T-helper 17 cell (primary cell): ENCODE results near the gene DMXL1. TPM values are rescaled to one million over a fixed set of nuclear protein-coding genes. Genes with fewer than 3 reads are reported as not detected.
A peak's percentile ranks its signal among the peaks of the same experiment; 100 is the strongest.
"Not testable (repeated sequence)": the region's sequence is repeated elsewhere in the genome, so short reads cannot be mapped to it uniquely, and the experiment has no call there.

Experiments
- ATAC-seq: fragments of 150-1000 bp; cut with Tn5 transposase; 2 replicates; pipeline ENCODE4 v1.10.0; 2021; ENCODE audit warnings: mild to moderate bottlenecking, moderate library complexity
- DNase-seq, 3 donors: peaks; one replicate each; pipeline versions ENCODE4 v3.0.0 to v3.0.0-alpha.2; 2020 to 2021
- H3K9me3 ChIP-seq: one replicate; pipeline ENCODE4 v1.7.0; 2013; ENCODE audit warnings: low read length, mild to moderate bottlenecking; ENCODE audit not compliant: control insufficient read depth, poor library complexity, severe bottlenecking
- H3K27ac Mint-ChIP-seq: one replicate; pipeline ENCODE4 v1.8.0; 2022; ENCODE audit warnings: mild to moderate bottlenecking, moderate library complexity, mixed read lengths
- H3K27me3 Mint-ChIP-seq: one replicate; pipeline ENCODE4 v1.8.0; 2022; ENCODE audit warnings: mixed read lengths
- H3K36me3 Mint-ChIP-seq: one replicate; pipeline ENCODE4 v1.8.0; 2022; ENCODE audit warnings: low read depth, mixed read lengths
- H3K4me1 Mint-ChIP-seq: one replicate; pipeline ENCODE4 v1.8.0; 2022; ENCODE audit warnings: mild to moderate bottlenecking, mixed read lengths
- H3K4me3 Mint-ChIP-seq: one replicate; pipeline ENCODE4 v1.8.0; 2022; ENCODE audit warnings: mild to moderate bottlenecking, moderate library complexity, mixed read lengths
- total RNA-seq, 4 donors: library from RNA in 2 of 4; stranded (reverse) in 2 of 4; gene quantifications; one replicate each; pipeline ENCODE4 v1.2.3 and lab custom pipeline; 2022 to 2026

The DMXL1 gene
- total RNA-seq, 2 donors from 2014 or later = 28.9 to 38.3 TPM

GRCh38 chr5:119049824-119050449 is 20.9 kb upstream of the DMXL1 start:
- no peaks in the 10 kb centered on the region for H3K4me1 Mint-ChIP-seq
- H3K36me3 Mint-ChIP-seq = no peaks in the 10 kb centered on the region
- no peaks in the 10 kb centered on the region for H3K9me3 ChIP-seq
- no peak overlapping the region for H3K4me3 Mint-ChIP-seq
- no peak overlapping the region for H3K27ac Mint-ChIP-seq
- no peaks in the 10 kb centered on the region for H3K27me3 Mint-ChIP-seq
- no peak for ATAC-seq
- DNase-seq = no peak

GRCh38 chr5:119054101-119054500 is 16.8 kb upstream of the DMXL1 start:
- Mint-ChIP-seq H3K4me3 (no peak overlapping the region), H3K4me1 (no peaks in the 10 kb centered on the region), H3K36me3 (no peaks in the 10 kb centered on the region), H3K27ac (no peak overlapping the region), H3K27me3 (no peaks in the 10 kb centered on the region)
- DNase-seq = no peak
- ATAC-seq = no peak
- no peaks in the 10 kb centered on the region for H3K9me3 ChIP-seq

GRCh38 chr5:119055294-119055693 is 15.6 kb upstream of the DMXL1 start:
- Mint-ChIP-seq H3K4me3 (no peak overlapping the region), H3K27ac (no peak overlapping the region), H3K27me3 (no peaks in the 10 kb centered on the region), H3K36me3 (no peaks in the 10 kb centered on the region), H3K4me1 (no peaks in the 10 kb centered on the region)
- no peaks in the 10 kb centered on the region for H3K9me3 ChIP-seq
- no peak for ATAC-seq
- DNase-seq = no peak

GRCh38 chr5:119058979-119059529 is 11.8 kb upstream of the DMXL1 start:
- Mint-ChIP-seq H3K27ac (no peak overlapping the region), H3K4me1 (peaks cover 4% of the 10 kb centered on the region), H3K27me3 (no peaks in the 10 kb centered on the region), H3K4me3 (no peak overlapping the region), H3K36me3 (no peaks in the 10 kb centered on the region)
- DNase-seq (no peak), ATAC-seq (no peak)
- H3K9me3 ChIP-seq = no peaks in the 10 kb centered on the region

GRCh38 chr5:119059740-119060255 is 11.1 kb upstream of the DMXL1 start:
- DNase-seq (no peak), ATAC-seq (no peak)
- no peak overlapping the region for H3K27ac Mint-ChIP-seq
- no peaks in the 10 kb centered on the region for H3K9me3 ChIP-seq
- peaks cover 7% of the 10 kb centered on the region for H3K4me1 Mint-ChIP-seq
- H3K27me3 Mint-ChIP-seq = no peaks in the 10 kb centered on the region
- H3K4me3 Mint-ChIP-seq = no peak overlapping the region
- H3K36me3 Mint-ChIP-seq = no peaks in the 10 kb centered on the region

- no peaks in the 10 kb centered on the region for H3K36me3 Mint-ChIP-seq
- ATAC-seq = no peak
- no peak for DNase-seq
- H3K27ac Mint-ChIP-seq = peak overlapping the region; percentile 19
- no peak overlapping the region for H3K4me3 Mint-ChIP-seq
- peaks cover 7% of the 10 kb centered on the region for H3K4me1 Mint-ChIP-seq
- H3K9me3 ChIP-seq = no peaks in the 10 kb centered on the region
- no peaks in the 10 kb centered on the region for H3K27me3 Mint-ChIP-seq
Observed at GRCh38 chr5:119063579-119064379, 7.1 kb upstream of the DMXL1 start.

- H3K27me3 Mint-ChIP-seq = no peaks in the 10 kb centered on the region
- no peaks in the 10 kb centered on the region for H3K9me3 ChIP-seq
- H3K36me3 Mint-ChIP-seq = peaks cover 2% of the 10 kb centered on the region
- no peak overlapping the region for H3K27ac Mint-ChIP-seq
- no peak overlapping the region for H3K4me3 Mint-ChIP-seq
- ATAC-seq (no peak), DNase-seq (no peak)
- H3K4me1 Mint-ChIP-seq = peaks cover 13% of the 10 kb centered on the region
Observed at GRCh38 chr5:119067450-119067849, 3.4 kb upstream of the DMXL1 start.

- Mint-ChIP-seq H3K36me3 (peaks cover 5% of the 10 kb centered on the region), H3K4me1 (peaks cover 19% of the 10 kb centered on the region), H3K27ac (peak overlapping the region; percentile 99), H3K27me3 (no peaks in the 10 kb centered on the region), H3K4me3 (peak overlapping the region; percentile 99)
- ATAC-seq (no peak), DNase-seq (peak in 1 of 3 donors; percentile 64)
- no peaks in the 10 kb centered on the region for H3K9me3 ChIP-seq
Observed at GRCh38 chr5:119070578-119070827, 384 bp upstream of the DMXL1 start.

GRCh38 chr5:119071561-119071995 is 691 bp downstream of the DMXL1 start:
- H3K9me3 ChIP-seq = no peaks in the 10 kb centered on the region
- no peaks in the 10 kb centered on the region for H3K27me3 Mint-ChIP-seq
- H3K4me3 Mint-ChIP-seq = peak overlapping the region; percentile 99
- H3K36me3 Mint-ChIP-seq = peaks cover 5% of the 10 kb centered on the region
- H3K4me1 Mint-ChIP-seq = peaks cover 25% of the 10 kb centered on the region
- ATAC-seq = no peak
- H3K27ac Mint-ChIP-seq = peak overlapping the region; percentile 99
- no peak for DNase-seq

GRCh38 chr5:119072496-119072895 is 1.6 kb downstream of the DMXL1 start:
- H3K4me3 Mint-ChIP-seq = peak overlapping the region; percentile 59
- H3K27ac Mint-ChIP-seq = no peak overlapping the region
- ATAC-seq (no peak), DNase-seq (no peak)
- H3K27me3 Mint-ChIP-seq = no peaks in the 10 kb centered on the region
- H3K4me1 Mint-ChIP-seq = peaks cover 25% of the 10 kb centered on the region
- no peaks in the 10 kb centered on the region for H3K9me3 ChIP-seq
- H3K36me3 Mint-ChIP-seq = peaks cover 5% of the 10 kb centered on the region

GRCh38 chr5:119073746-119074337 is 3.0 kb downstream of the DMXL1 start:
- H3K27me3 Mint-ChIP-seq = not testable (repeated sequence)
- H3K4me1 Mint-ChIP-seq = peaks cover 28% of the 10 kb centered on the region

GRCh38 chr5:119074419-119074818 is 3.5 kb downstream of the DMXL1 start:
- H3K4me1 Mint-ChIP-seq = peaks cover 33% of the 10 kb centered on the region
- peaks cover 5% of the 10 kb centered on the region for H3K36me3 Mint-ChIP-seq
- DNase-seq = no peak
- no peak overlapping the region for H3K4me3 Mint-ChIP-seq
- H3K27me3 Mint-ChIP-seq = no peaks in the 10 kb centered on the region
- H3K27ac Mint-ChIP-seq = peak overlapping the region; percentile 70
- no peaks in the 10 kb centered on the region for H3K9me3 ChIP-seq
- ATAC-seq = no peak

More at GRCh38 chr5:119073746-119074337, 3.0 kb downstream of the DMXL1 start:
- not testable (repeated sequence) for H3K4me3 Mint-ChIP-seq, DNase-seq, ATAC-seq, H3K36me3 Mint-ChIP-seq, H3K9me3 ChIP-seq
- H3K27ac Mint-ChIP-seq = peak overlapping the region; percentile 70

GRCh38 chr5:119075269-119075668 is 4.4 kb downstream of the DMXL1 start:
- not testable (repeated sequence) for H3K36me3 Mint-ChIP-seq, DNase-seq
- peaks cover 39% of the 10 kb centered on the region for H3K4me1 Mint-ChIP-seq

More at GRCh38 chr5:119075269-119075668, 4.4 kb downstream of the DMXL1 start:
- peak overlapping the region; percentile 45 for H3K27ac Mint-ChIP-seq
- not testable (repeated sequence) for H3K4me3 Mint-ChIP-seq, H3K27me3 Mint-ChIP-seq, H3K9me3 ChIP-seq, ATAC-seq
